ENCODE results near the gene DRAM1.

- TF ChIP-seq CTCF (IDR thresholded peaks at IDR 0.05; ENCODE audit: insufficient read depth, low read length), result peak; percentile 74
- TF ChIP-seq REST (IDR thresholded peaks at IDR 0.05; ENCODE audit: insufficient replicate concordance, low read depth), result no peak
- TF ChIP-seq POLR2AphosphoS5 (IDR thresholded peaks at IDR 0.05; ENCODE audit: low read depth), result no peak
- TF ChIP-seq GABPA (IDR thresholded peaks at IDR 0.05; ENCODE audit: low read depth), result no peak
- no peak for TF ChIP-seq SPI1 (IDR thresholded peaks at IDR 0.05; ENCODE audit: borderline replicate concordance, low read depth)
Measured at GRCh38 chr12:101839324-101840283, 37.8 kb upstream of the DRAM1 start.

Measured in HL-60 (cell line).